ENCODE results near the gene CAPSL.

- TF ChIP-seq CTCF (IDR thresholded peaks at IDR 0.05; ENCODE audit: low read depth, low read length) = no peak
- no peak for TF ChIP-seq EZH2phosphoT487 (IDR thresholded peaks at IDR 0.05; ENCODE audit: low read depth)
Observed at GRCh38 chr5:35879096-35879495, 59.3 kb downstream of the CAPSL start.

Data from OCI-LY3 (cell line).